Keratinocyte (primary cell): Measurements from ENCODE around the gene MAFF. TPM values are rescaled to one million over a fixed set of nuclear protein-coding genes. Genes with fewer than 3 reads are reported as not detected.

Experiments used
- DNase-seq: peaks from one replicate; pipeline ENCODE4 v3.0.0-alpha.2; 2011; ENCODE audit warnings: low read depth, missing footprints, low spot score
- FAIRE-seq: peaks from 2 replicates; lab custom pipeline; 2011; peaks lifted over from hg19 to GRCh38; lab: Jason Lieb, UNC
- H2AFZ ChIP-seq: 2 replicates; pipeline ENCODE4 v1.6.0; 2012; ENCODE audit warnings: low read length, control low read depth, inconsistent platforms; ENCODE audit not compliant: control insufficient read depth
- H3K27ac ChIP-seq: 2 replicates; pipeline ENCODE4 v1.5.1; 2011; ENCODE audit warnings: low read length; ENCODE audit not compliant: control insufficient read depth, insufficient read depth
- H3K27me3 ChIP-seq: 3 replicates; pipeline ENCODE4 v1.6.0; 2011; ENCODE audit warnings: low read length; ENCODE audit not compliant: control insufficient read depth, insufficient read depth; ENCODE audit errors: extremely low read depth
- H3K36me3 ChIP-seq, 2 experiments: 2 replicates in 1 of 2; 3 replicates in 1 of 2; pipeline ENCODE4 v1.5.1; 2011; ENCODE audit warnings: low read length in 2 of 2, mild to moderate bottlenecking in 1 of 2; ENCODE audit not compliant: control insufficient read depth in 2 of 2, insufficient read depth in 2 of 2; ENCODE audit errors: extremely low read depth in 1 of 2
- H3K4me1 ChIP-seq: 3 replicates; pipeline ENCODE4 v1.5.1; 2011; ENCODE audit warnings: low read length; ENCODE audit not compliant: control insufficient read depth, insufficient read depth; ENCODE audit errors: extremely low read depth
- H3K4me2 ChIP-seq: 3 replicates; pipeline ENCODE4 v1.6.0; 2011; ENCODE audit warnings: low read depth, low read length; ENCODE audit not compliant: control insufficient read depth, insufficient read depth; ENCODE audit errors: extremely low read depth
- H3K4me3 ChIP-seq, 3 experiments: fragments of 200-600 bp in 1 of 3; sonication (generic) in 1 of 3; 2 replicates in 2 of 3; 3 replicates in 1 of 3; pipeline ENCODE4 v1.5.1; 2011 to 2016; ENCODE audit warnings: low read length in 3 of 3, mild to moderate bottlenecking in 3 of 3, control low read depth in 2 of 3, inconsistent platforms in 1 of 3, low read depth in 1 of 3, mixed read lengths in 1 of 3, mixed run types in 1 of 3, moderate library complexity in 1 of 3; ENCODE audit not compliant: control insufficient read depth in 2 of 3, insufficient read depth in 2 of 3; ENCODE audit errors: extremely low read depth in 1 of 3
- H3K79me2 ChIP-seq: 2 replicates; pipeline ENCODE4 v1.6.0; 2012; ENCODE audit warnings: low read length; ENCODE audit not compliant: control insufficient read depth, insufficient read depth
- H3K9ac ChIP-seq: 3 replicates; pipeline ENCODE4 v1.6.0; 2011; ENCODE audit warnings: low read length; ENCODE audit not compliant: control insufficient read depth, insufficient read depth; ENCODE audit errors: extremely low read depth
- H3K9me1 ChIP-seq: 3 replicates; pipeline ENCODE4 v1.6.0; 2011; ENCODE audit warnings: low read length; ENCODE audit not compliant: control insufficient read depth, insufficient read depth; ENCODE audit errors: extremely low read depth
- H3K9me3 ChIP-seq: 2 replicates; pipeline ENCODE4 v1.5.1; 2012; ENCODE audit warnings: low read depth, low read length; ENCODE audit not compliant: control insufficient read depth
- H4K20me1 ChIP-seq: 3 replicates; pipeline ENCODE4 v1.6.0; 2011; ENCODE audit warnings: low read length; ENCODE audit not compliant: control insufficient read depth, insufficient read depth; ENCODE audit errors: extremely low read depth
- CTCF ChIP-seq, 3 experiments: IDR thresholded peaks in 1 of 3; conservative IDR thresholded peaks in 1 of 3; optimal IDR thresholded peaks in 1 of 3; 2 replicates in 2 of 3; 3 replicates in 1 of 3; pipeline versions ENCODE3 to v1.5.1; 2011; ENCODE audit warnings: low read length in 3 of 3, mild to moderate bottlenecking in 3 of 3, moderate library complexity in 2 of 3, control low read depth in 1 of 3, inconsistent platforms in 1 of 3; ENCODE audit not compliant: insufficient read depth in 2 of 3; ENCODE audit errors: extremely low read depth in 1 of 3
- EZH2 ChIP-seq: IDR thresholded peaks from one replicate; pipeline ENCODE4 v1.6.1; 2012; ENCODE audit warnings: inconsistent platforms, mild to moderate bottlenecking, low read length, moderate library complexity
- dilution Hi-C: fragments of 300-500 bp; cut with MboI; formaldehyde crosslinking; loops from one replicate; pipeline ENCODE4 v1.7.0; 2020; ENCODE audit warnings: low sequenced_read_pairs; ENCODE audit not compliant: extremely low pct_ligation_motif_present
- polyA plus RNA-seq, 5 experiments: library from polyadenylated mRNA; depleted of rRNA in 3 of 5; stranded (reverse) in 3 of 5; stranded (forward) in 1 of 5; unstranded in 1 of 5; fragments of >200 nt; gene quantifications; 1 replicate in 1 of 5; 2 replicates in 3 of 5; 3 replicates in 1 of 5; pipeline versions ENCODE4 v1.2.1 to v1.2.3, GENCODE V29; 2011 to 2012; ENCODE audit warnings: missing spikeins in 2 of 5, low read depth in 1 of 5, low replicate concordance in 1 of 5

The MAFF gene
- polyA plus RNA-seq, 1 donor (not counting 4 experiments of a cell fraction or from before 2014, with no cell fraction given) = 10.5 TPM

GRCh38 chr22:38244106-38244505, 42.3 kb downstream of the MAFF start:
- Histone ChIP-seq H2AFZ (no peak overlapping the region), H3K4me1 (peaks cover 40% of the 10 kb centered on the region), H3K9ac (no peak overlapping the region), H3K36me3 (peaks cover 21 to 27% of the 10 kb centered on the region in 2 experiments), H3K4me2 (no peak overlapping the region), H3K79me2 (peaks cover 10% of the 10 kb centered on the region), H3K9me3 (no peaks in the 10 kb centered on the region), H4K20me1 (peaks cover 2% of the 10 kb centered on the region), H3K9me1 (no peaks in the 10 kb centered on the region), H3K4me3 (no peak overlapping the region), H3K27me3 (no peaks in the 10 kb centered on the region), H3K27ac (no peak overlapping the region)
- DNase-seq = no peak
- TF ChIP-seq EZH2 (no peak), CTCF (optimal IDR thresholded peaks at IDR 0.05 in 1 of 3, IDR thresholded peaks at IDR 0.05 in 1 of 3, conservative IDR thresholded peaks at IDR 0.05 in 1 of 3; ENCODE audit: extremely low read depth in 1 of 3, insufficient read depth in 2 of 3, low read length in 3 of 3) (no peak)
- dilution Hi-C loops = no loop called here
- FAIRE-seq = no peak

GRCh38 chr22:38246046-38246658, 44.4 kb downstream of the MAFF start:
- peaks cover 8% of the 10 kb centered on the region for H4K20me1 ChIP-seq
- H3K4me2 ChIP-seq = no peak overlapping the region
- no peaks in the 10 kb centered on the region for H3K27me3 ChIP-seq
- H3K4me3 ChIP-seq = no peak overlapping the region
- H3K79me2 ChIP-seq = peaks cover 29% of the 10 kb centered on the region
- no peaks in the 10 kb centered on the region for H3K9me1 ChIP-seq
- H3K4me1 ChIP-seq = peaks cover 19% of the 10 kb centered on the region
- TF ChIP-seq CTCF (optimal IDR thresholded peaks at IDR 0.05 in 1 of 3, IDR thresholded peaks at IDR 0.05 in 1 of 3, conservative IDR thresholded peaks at IDR 0.05 in 1 of 3; ENCODE audit: extremely low read depth in 1 of 3, insufficient read depth in 2 of 3, low read length in 3 of 3) (no peak), EZH2 (no peak)
- H3K27ac ChIP-seq = no peak overlapping the region
- H3K9ac ChIP-seq = no peak overlapping the region
- no peak for FAIRE-seq
- H3K36me3 ChIP-seq = peaks cover 27 to 30% of the 10 kb centered on the region in 2 experiments
- no peaks in the 10 kb centered on the region for H3K9me3 ChIP-seq
- no peak overlapping the region for H2AFZ ChIP-seq
- DNase-seq = no peak
- dilution Hi-C loops = no loop called here
